AG09309 (cell line): ENCODE results near the gene STK39.

ENCODE experiments used
- DNase-seq: peaks from one replicate; pipeline ENCODE4 v3.0.0-alpha.2; 2010; ENCODE audit warnings: low read depth
- H3K4me3 ChIP-seq: 2 replicates; pipeline ENCODE4 v1.5.1; 2011; ENCODE audit warnings: mild to moderate bottlenecking, low read depth, low read length, moderate library complexity; ENCODE audit not compliant: control insufficient read depth
- TF ChIP-seq, protein P1 (sequence below): IDR thresholded peaks from 2 replicates; pipeline ENCODE4 v1.5.1; 2011; ENCODE audit warnings: mild to moderate bottlenecking, low read depth, low read length, inconsistent platforms; ENCODE audit not compliant: insufficient read depth, control insufficient read depth; ENCODE audit errors: missing control alignments

Gene STK39

GRCh38 chr2:167980439-167980838 lies 267.0 kb downstream of the STK39 start:
- DNase-seq: no peak
- no peak overlapping the region for H3K4me3 ChIP-seq
- TF ChIP-seq, protein P1, sequence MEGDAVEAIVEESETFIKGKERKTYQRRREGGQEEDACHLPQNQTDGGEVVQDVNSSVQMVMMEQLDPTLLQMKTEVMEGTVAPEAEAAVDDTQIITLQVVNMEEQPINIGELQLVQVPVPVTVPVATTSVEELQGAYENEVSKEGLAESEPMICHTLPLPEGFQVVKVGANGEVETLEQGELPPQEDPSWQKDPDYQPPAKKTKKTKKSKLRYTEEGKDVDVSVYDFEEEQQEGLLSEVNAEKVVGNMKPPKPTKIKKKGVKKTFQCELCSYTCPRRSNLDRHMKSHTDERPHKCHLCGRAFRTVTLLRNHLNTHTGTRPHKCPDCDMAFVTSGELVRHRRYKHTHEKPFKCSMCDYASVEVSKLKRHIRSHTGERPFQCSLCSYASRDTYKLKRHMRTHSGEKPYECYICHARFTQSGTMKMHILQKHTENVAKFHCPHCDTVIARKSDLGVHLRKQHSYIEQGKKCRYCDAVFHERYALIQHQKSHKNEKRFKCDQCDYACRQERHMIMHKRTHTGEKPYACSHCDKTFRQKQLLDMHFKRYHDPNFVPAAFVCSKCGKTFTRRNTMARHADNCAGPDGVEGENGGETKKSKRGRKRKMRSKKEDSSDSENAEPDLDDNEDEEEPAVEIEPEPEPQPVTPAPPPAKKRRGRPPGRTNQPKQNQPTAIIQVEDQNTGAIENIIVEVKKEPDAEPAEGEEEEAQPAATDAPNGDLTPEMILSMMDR: no peak

DNA sequence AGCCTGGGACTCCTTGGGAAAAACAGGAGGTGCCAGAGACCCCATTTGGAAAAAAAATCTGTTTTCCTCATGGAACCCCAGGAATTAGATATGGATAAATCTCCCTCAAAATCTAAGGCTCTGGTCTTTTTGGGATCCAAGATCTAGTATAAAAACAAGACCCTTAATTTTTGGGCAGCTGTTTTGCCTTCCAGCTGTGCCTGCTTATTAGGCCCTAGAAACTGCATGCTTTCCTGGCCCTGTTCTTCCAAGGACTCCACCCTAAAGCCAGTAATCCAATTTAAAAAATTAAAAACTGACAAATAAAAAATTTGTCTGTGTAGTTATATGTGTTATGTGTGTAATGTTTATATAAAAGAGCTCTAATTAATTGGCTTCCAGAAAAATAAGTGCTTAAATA lies 274.6 kb downstream of the STK39 start:
- DNase-seq: no peak
- TF ChIP-seq, protein P1: no peak
- H3K4me3 ChIP-seq: no peak overlapping the region

DNA sequence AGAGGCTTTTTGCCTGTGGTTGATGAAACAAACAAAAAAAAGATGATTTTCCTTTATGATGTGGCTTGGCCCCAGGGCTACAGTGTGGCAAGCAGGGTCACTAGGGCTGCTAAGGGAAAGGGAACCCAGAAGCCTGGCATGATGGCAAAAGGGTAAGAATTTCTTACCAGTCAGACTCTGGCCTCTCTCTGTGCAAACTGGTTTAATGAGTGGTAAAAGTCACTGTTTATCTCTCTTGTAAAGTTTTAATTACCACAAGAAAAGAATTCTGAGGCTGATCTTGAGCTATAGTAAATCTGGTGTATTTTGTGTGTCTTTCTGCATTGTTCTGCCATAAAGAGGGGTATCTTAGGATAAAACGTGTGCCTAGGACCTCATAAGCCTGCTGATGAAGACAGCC lies 275.4 kb downstream of the STK39 start:
- TF ChIP-seq, protein P1: no peak
- no peak for DNase-seq
- H3K4me3 ChIP-seq: no peak overlapping the region

DNA sequence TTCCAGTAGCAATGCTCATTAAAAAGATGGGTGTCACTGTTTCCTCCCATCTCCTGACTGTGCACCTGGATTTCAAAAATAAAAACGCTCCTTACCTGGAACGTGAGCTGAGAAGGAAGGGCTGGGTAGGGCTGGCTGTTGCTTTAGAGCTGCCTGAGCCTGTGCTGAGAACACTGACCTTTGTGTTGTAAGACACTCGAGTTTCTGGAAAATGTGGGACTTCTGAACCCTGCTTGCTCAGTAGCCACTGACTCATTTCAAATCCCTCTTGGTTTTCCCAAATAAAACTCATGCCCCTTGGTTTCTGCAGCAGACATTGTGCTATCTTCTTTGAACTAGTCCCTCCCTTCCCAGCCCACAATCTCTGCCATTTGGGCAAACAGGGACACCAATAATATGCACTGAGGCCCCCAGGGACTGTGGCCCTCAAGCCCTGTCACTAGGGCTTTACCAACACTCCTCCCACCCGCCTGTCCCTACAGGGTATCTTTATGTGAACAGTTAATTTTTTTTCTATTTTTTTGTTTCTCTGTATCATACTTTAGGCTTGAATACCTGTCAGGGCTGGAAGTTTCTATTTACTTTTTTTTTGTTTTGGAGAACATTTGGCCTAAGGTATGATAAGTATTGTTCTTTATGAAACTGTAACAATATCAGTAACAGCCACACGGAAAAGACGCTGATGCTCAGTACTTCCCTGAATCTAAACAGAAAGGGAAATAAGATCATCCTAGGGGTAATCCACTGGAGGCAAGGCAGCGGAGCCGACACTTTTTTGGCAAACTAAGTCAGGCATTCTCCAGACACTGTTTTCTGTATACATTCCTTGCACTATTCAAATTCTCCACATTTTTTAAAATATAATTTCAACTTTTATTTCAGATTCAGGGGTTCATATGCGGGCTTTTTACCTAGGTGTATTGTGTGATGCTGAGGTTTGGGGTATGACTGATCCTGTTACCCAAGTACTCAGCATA lies 280.2 kb downstream of the STK39 start:
- no peak overlapping the region for H3K4me3 ChIP-seq
- DNase-seq: no peak
- TF ChIP-seq, protein P1: no peak

- TF ChIP-seq, protein P1: no peak
- H3K4me3 ChIP-seq: no peak overlapping the region
- no peak for DNase-seq
These were observed 281.3 kb downstream of the STK39 start for GRCh38 chr2:167965907-167966761.

DNA sequence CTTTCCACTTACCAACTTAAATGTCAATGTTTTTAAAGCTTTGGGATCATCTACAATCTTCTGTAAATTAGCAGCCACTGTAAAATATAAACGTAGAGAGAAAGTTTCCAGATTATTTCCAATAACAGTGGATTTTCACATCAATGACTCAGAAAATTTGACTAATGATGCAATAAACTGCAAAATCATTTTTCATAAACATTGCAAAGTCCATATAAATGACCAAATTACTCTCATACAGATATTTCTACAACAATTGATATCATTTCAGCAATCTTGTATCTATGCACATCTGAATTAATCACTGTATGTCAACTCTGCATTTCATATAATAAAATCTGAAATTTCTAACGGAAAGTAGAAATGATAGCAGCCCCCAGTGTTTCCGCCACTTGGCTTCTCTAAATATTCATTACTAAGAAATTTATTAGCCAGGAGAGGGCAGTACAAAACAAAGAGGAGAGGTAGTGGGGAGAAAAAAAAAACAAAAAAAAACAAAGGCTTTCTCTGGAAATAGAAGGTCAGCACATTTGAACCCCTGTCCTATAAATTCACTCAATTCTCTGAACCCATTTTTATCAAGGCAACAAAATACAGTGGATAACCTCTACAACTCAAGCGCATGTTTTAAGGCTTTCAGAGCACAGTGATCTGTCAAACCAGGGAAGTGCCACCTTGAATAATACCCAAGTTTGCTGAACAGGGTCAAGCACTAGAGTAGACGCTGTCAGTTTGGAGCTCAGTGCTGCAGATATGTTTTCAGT lies 282.6 kb downstream of the STK39 start:
- H3K4me3 ChIP-seq: no peak overlapping the region
- no peak for DNase-seq
- TF ChIP-seq, protein P1: no peak
